K562 (cell line): ENCODE data around the gene CHTOP. TPM values are rescaled to one million over a fixed set of nuclear protein-coding genes. Genes with fewer than 3 reads are reported as not detected.

Source experiments
- ARHGAP35 ChIP-seq: fragments of 450-650 bp; IDR thresholded peaks from 2 replicates; pipeline ENCODE4 v1.6.1; 2018; ENCODE audit not compliant: partially characterized antibody
- BCOR ChIP-seq: fragments of 450-650 bp; IDR thresholded peaks from 2 replicates; pipeline ENCODE4 v1.6.1; 2016
- ERF ChIP-seq: fragments of 450-650 bp; formaldehyde crosslinking; IDR thresholded peaks from 2 replicates; pipeline ENCODE4 v1.4.0; 2020; ENCODE audit warnings: mild to moderate bottlenecking, mixed read lengths
- REST ChIP-seq, 2 experiments: fragments of 450-650 bp; formaldehyde crosslinking in 1 of 2; IDR thresholded peaks; 2 replicates each; pipeline versions ENCODE4 v1.4.0 to v1.6.1; 2014 to 2020; ENCODE audit warnings: mild to moderate bottlenecking in 2 of 2, borderline replicate concordance in 1 of 2, low read depth in 1 of 2
- THRB ChIP-seq: fragments of 450-650 bp; formaldehyde crosslinking; conservative IDR thresholded peaks from 2 replicates; pipeline ENCODE4 v1.4.0; 2022; ENCODE audit warnings: mild to moderate bottlenecking, missing genetic modification characterization
- VEZF1 ChIP-seq: fragments of 200-800 bp; sonication (Bioruptor generic); IDR thresholded peaks from 2 replicates; pipeline ENCODE4 v1.6.1; 2017; ENCODE audit warnings: missing genetic modification characterization, missing compliant biosample characterization
- WHSC1 ChIP-seq: IDR thresholded peaks from one replicate; pipeline ENCODE4 v1.6.1; 2012; ENCODE audit warnings: low read length, control low read depth, inconsistent platforms
- ZBED1 ChIP-seq: IDR thresholded peaks from 2 replicates; pipeline ENCODE4 v1.6.1; 2014
- ZBTB11 ChIP-seq, 3 experiments: fragments of 200-800 bp in 1 of 3; fragments of 250-450 bp in 1 of 3; fragments of 450-650 bp in 1 of 3; sonication (Bioruptor Pico) in 1 of 3; sonication (Bioruptor generic) in 1 of 3; formaldehyde crosslinking in 1 of 3; IDR thresholded peaks; 2 replicates each; pipeline versions ENCODE4 v1.6.1 to v1.8.0; 2016 to 2022; ENCODE audit warnings: mild to moderate bottlenecking in 2 of 3, missing genetic modification characterization in 2 of 3, missing compliant biosample characterization in 1 of 3, moderate library complexity in 1 of 3
- ZNF253 ChIP-seq: fragments of 250-450 bp; sonication (Bioruptor Pico); conservative IDR thresholded peaks from 2 replicates; pipeline ENCODE4 v1.6.1; 2021; ENCODE audit warnings: mild to moderate bottlenecking
- ZNF696 ChIP-seq: fragments of 250-450 bp; sonication (Bioruptor Pico); conservative IDR thresholded peaks from 2 replicates; pipeline ENCODE4 v1.4.0; 2020; ENCODE audit warnings: mild to moderate bottlenecking, moderate library complexity
- polyA plus RNA-seq, 8 experiments: library from polyadenylated mRNA; depleted of rRNA in 4 of 8; stranded (reverse) in 5 of 8; unstranded in 3 of 8; fragments of >200 nt; fragmentation: Nextera tagmentation in 2 of 8; fragmentation: Illumina TruSeq in 1 of 8; extraction: Ambion mirVana in 2 of 8; extraction: Trizol in 1 of 8; gene quantifications; 2 replicates each; pipeline versions ENCODE4 v1.2.1 to v1.2.3, GENCODE V29; 2011 to 2014; ENCODE audit warnings: inconsistent platforms in 1 of 8, missing spikeins in 1 of 8
- total RNA-seq, 7 experiments: library from RNA; depleted of rRNA in 6 of 7; stranded (reverse); fragments of >200 nt in 6 of 7; fragmentation: Illumina TruSeq in 2 of 7; extraction: Trizol in 2 of 7; gene quantifications; 2 replicates each; pipeline versions ENCODE4 v1.2.1 to v1.2.3, GENCODE V29; 2011 to 2021; ENCODE audit warnings: low replicate concordance in 1 of 7

CHTOP gene
- total and polyA plus RNA-seq, 9 of the 15 experiments (the other 6 are each of a cell fraction or from before 2014, with no cell fraction given) = 10.2 to 91.8 (median 60.8) TPM

- no peak for TF ChIP-seq REST (IDR thresholded peaks at IDR 0.05; ENCODE audit: borderline replicate concordance)
- TF ChIP-seq REST (CRISPR knock-in tag; IDR thresholded peaks at IDR 0.05; ENCODE audit: low read depth) = no peak
- TF ChIP-seq ZBTB11 (CRISPR knock-in tag; IDR thresholded peaks at IDR 0.05) = no peak
- no peak for TF ChIP-seq ZNF253 (CRISPR knock-in tag)
- TF ChIP-seq VEZF1 (CRISPR knock-in tag) = peak; percentile 90
- TF ChIP-seq ZNF696 (CRISPR knock-in tag) = no peak
- no peak for TF ChIP-seq BCOR
- no peak for TF ChIP-seq THRB (CRISPR knock-in tag)
- no peak for TF ChIP-seq ZBED1
- no peak for TF ChIP-seq WHSC1
- no peak for TF ChIP-seq ERF (CRISPR knock-in tag)
- no peak for TF ChIP-seq ARHGAP35
Measured at GRCh38 chr1:153627715-153628626, 5.9 kb upstream of the CHTOP start, which contains the start of gene S100A1 (continued).
